Keratinocyte (primary cell): ENCODE data around the gene C1QL2. TPM values are rescaled to one million over a fixed set of nuclear protein-coding genes. Genes with fewer than 3 reads are reported as not detected.

Experiments
- DNase-seq: peaks from one replicate; pipeline ENCODE4 v3.0.0-alpha.2; 2011; ENCODE audit warnings: low read depth, missing footprints, low spot score
- FAIRE-seq: peaks from 2 replicates; lab custom pipeline; 2011; peaks lifted over from hg19 to GRCh38; lab: Jason Lieb, UNC
- H2AFZ ChIP-seq: 2 replicates; pipeline ENCODE4 v1.6.0; 2012; ENCODE audit warnings: low read length, control low read depth, inconsistent platforms; ENCODE audit not compliant: control insufficient read depth
- H3K27ac ChIP-seq: 2 replicates; pipeline ENCODE4 v1.5.1; 2011; ENCODE audit warnings: low read length; ENCODE audit not compliant: control insufficient read depth, insufficient read depth
- H3K27me3 ChIP-seq: 3 replicates; pipeline ENCODE4 v1.6.0; 2011; ENCODE audit warnings: low read length; ENCODE audit not compliant: control insufficient read depth, insufficient read depth; ENCODE audit errors: extremely low read depth
- H3K36me3 ChIP-seq, 2 experiments: 2 replicates in 1 of 2; 3 replicates in 1 of 2; pipeline ENCODE4 v1.5.1; 2011; ENCODE audit warnings: low read length in 2 of 2, mild to moderate bottlenecking in 1 of 2; ENCODE audit not compliant: control insufficient read depth in 2 of 2, insufficient read depth in 2 of 2; ENCODE audit errors: extremely low read depth in 1 of 2
- H3K4me1 ChIP-seq: 3 replicates; pipeline ENCODE4 v1.5.1; 2011; ENCODE audit warnings: low read length; ENCODE audit not compliant: control insufficient read depth, insufficient read depth; ENCODE audit errors: extremely low read depth
- H3K4me2 ChIP-seq: 3 replicates; pipeline ENCODE4 v1.6.0; 2011; ENCODE audit warnings: low read depth, low read length; ENCODE audit not compliant: control insufficient read depth, insufficient read depth; ENCODE audit errors: extremely low read depth
- H3K4me3 ChIP-seq, 3 experiments: fragments of 200-600 bp in 1 of 3; sonication (generic) in 1 of 3; 2 replicates in 2 of 3; 3 replicates in 1 of 3; pipeline ENCODE4 v1.5.1; 2011 to 2016; ENCODE audit warnings: low read length in 3 of 3, mild to moderate bottlenecking in 3 of 3, control low read depth in 2 of 3, inconsistent platforms in 1 of 3, low read depth in 1 of 3, mixed read lengths in 1 of 3, mixed run types in 1 of 3, moderate library complexity in 1 of 3; ENCODE audit not compliant: control insufficient read depth in 2 of 3, insufficient read depth in 2 of 3; ENCODE audit errors: extremely low read depth in 1 of 3
- H3K79me2 ChIP-seq: 2 replicates; pipeline ENCODE4 v1.6.0; 2012; ENCODE audit warnings: low read length; ENCODE audit not compliant: control insufficient read depth, insufficient read depth
- H3K9ac ChIP-seq: 3 replicates; pipeline ENCODE4 v1.6.0; 2011; ENCODE audit warnings: low read length; ENCODE audit not compliant: control insufficient read depth, insufficient read depth; ENCODE audit errors: extremely low read depth
- H3K9me1 ChIP-seq: 3 replicates; pipeline ENCODE4 v1.6.0; 2011; ENCODE audit warnings: low read length; ENCODE audit not compliant: control insufficient read depth, insufficient read depth; ENCODE audit errors: extremely low read depth
- H3K9me3 ChIP-seq: 2 replicates; pipeline ENCODE4 v1.5.1; 2012; ENCODE audit warnings: low read depth, low read length; ENCODE audit not compliant: control insufficient read depth
- H4K20me1 ChIP-seq: 3 replicates; pipeline ENCODE4 v1.6.0; 2011; ENCODE audit warnings: low read length; ENCODE audit not compliant: control insufficient read depth, insufficient read depth; ENCODE audit errors: extremely low read depth
- EZH2 ChIP-seq: IDR thresholded peaks from one replicate; pipeline ENCODE4 v1.6.1; 2012; ENCODE audit warnings: inconsistent platforms, mild to moderate bottlenecking, low read length, moderate library complexity
- dilution Hi-C: fragments of 300-500 bp; cut with MboI; formaldehyde crosslinking; loops from one replicate; pipeline ENCODE4 v1.7.0; 2020; ENCODE audit warnings: low sequenced_read_pairs; ENCODE audit not compliant: extremely low pct_ligation_motif_present
- polyA plus RNA-seq, 5 experiments: library from polyadenylated mRNA; depleted of rRNA in 3 of 5; stranded (reverse) in 3 of 5; stranded (forward) in 1 of 5; unstranded in 1 of 5; fragments of >200 nt; gene quantifications; 1 replicate in 1 of 5; 2 replicates in 3 of 5; 3 replicates in 1 of 5; pipeline versions ENCODE4 v1.2.1 to v1.2.3, GENCODE V29; 2011 to 2012; ENCODE audit warnings: missing spikeins in 2 of 5, low read depth in 1 of 5, low replicate concordance in 1 of 5
- TF ChIP-seq, protein P1 (sequence below), 3 experiments: IDR thresholded peaks in 1 of 3; conservative IDR thresholded peaks in 1 of 3; optimal IDR thresholded peaks in 1 of 3; 2 replicates in 2 of 3; 3 replicates in 1 of 3; pipeline versions ENCODE3 to v1.5.1; 2011; ENCODE audit warnings: low read length in 3 of 3, mild to moderate bottlenecking in 3 of 3, moderate library complexity in 2 of 3, control low read depth in 1 of 3, inconsistent platforms in 1 of 3; ENCODE audit not compliant: insufficient read depth in 2 of 3; ENCODE audit errors: extremely low read depth in 1 of 3

C1QL2 gene
- polyA plus RNA-seq, 1 donor (not counting 4 experiments of a cell fraction or from before 2014, with no cell fraction given): not detected

DNA sequence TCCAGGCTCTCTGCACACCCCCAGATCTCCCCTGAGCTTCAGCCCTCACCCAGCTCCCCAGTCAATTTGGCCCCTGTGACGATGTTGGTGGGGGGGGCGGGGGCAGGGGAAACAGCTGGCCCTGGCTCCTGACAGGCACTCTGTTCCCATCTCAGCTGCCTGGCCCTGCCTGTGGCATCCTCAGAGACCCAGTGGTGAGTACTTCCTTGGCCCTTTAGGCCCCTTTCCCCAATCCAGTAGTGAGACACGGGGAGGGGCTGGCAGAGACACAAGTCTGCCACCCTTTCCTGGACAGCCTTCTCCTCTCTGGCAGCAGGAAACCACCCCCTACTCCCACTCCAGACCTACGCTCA is 19.3 kb upstream of the C1QL2 start:
- TF ChIP-seq, protein P1, sequence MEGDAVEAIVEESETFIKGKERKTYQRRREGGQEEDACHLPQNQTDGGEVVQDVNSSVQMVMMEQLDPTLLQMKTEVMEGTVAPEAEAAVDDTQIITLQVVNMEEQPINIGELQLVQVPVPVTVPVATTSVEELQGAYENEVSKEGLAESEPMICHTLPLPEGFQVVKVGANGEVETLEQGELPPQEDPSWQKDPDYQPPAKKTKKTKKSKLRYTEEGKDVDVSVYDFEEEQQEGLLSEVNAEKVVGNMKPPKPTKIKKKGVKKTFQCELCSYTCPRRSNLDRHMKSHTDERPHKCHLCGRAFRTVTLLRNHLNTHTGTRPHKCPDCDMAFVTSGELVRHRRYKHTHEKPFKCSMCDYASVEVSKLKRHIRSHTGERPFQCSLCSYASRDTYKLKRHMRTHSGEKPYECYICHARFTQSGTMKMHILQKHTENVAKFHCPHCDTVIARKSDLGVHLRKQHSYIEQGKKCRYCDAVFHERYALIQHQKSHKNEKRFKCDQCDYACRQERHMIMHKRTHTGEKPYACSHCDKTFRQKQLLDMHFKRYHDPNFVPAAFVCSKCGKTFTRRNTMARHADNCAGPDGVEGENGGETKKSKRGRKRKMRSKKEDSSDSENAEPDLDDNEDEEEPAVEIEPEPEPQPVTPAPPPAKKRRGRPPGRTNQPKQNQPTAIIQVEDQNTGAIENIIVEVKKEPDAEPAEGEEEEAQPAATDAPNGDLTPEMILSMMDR (optimal IDR thresholded peaks at IDR 0.05 in 1 of 3, IDR thresholded peaks at IDR 0.05 in 1 of 3, conservative IDR thresholded peaks at IDR 0.05 in 1 of 3; ENCODE audit: extremely low read depth in 1 of 3, insufficient read depth in 2 of 3, low read length in 3 of 3): no peak
- TF ChIP-seq EZH2: no peak
- Histone ChIP-seq H3K4me1 (peaks cover 17% of the 10 kb centered on the region), H3K9ac (no peak overlapping the region), H2AFZ (no peak overlapping the region), H3K27me3 (no peaks in the 10 kb centered on the region), H4K20me1 (no peaks in the 10 kb centered on the region), H3K27ac (no peak overlapping the region), H3K9me3 (no peaks in the 10 kb centered on the region), H3K4me3 (no peak overlapping the region), H3K9me1 (no peaks in the 10 kb centered on the region), H3K36me3 (no peaks in the 10 kb centered on the region), H3K4me2 (no peak overlapping the region), H3K79me2 (no peaks in the 10 kb centered on the region)
- dilution Hi-C loops: no loop called here
- no peak for DNase-seq
- no peak for FAIRE-seq

DNA sequence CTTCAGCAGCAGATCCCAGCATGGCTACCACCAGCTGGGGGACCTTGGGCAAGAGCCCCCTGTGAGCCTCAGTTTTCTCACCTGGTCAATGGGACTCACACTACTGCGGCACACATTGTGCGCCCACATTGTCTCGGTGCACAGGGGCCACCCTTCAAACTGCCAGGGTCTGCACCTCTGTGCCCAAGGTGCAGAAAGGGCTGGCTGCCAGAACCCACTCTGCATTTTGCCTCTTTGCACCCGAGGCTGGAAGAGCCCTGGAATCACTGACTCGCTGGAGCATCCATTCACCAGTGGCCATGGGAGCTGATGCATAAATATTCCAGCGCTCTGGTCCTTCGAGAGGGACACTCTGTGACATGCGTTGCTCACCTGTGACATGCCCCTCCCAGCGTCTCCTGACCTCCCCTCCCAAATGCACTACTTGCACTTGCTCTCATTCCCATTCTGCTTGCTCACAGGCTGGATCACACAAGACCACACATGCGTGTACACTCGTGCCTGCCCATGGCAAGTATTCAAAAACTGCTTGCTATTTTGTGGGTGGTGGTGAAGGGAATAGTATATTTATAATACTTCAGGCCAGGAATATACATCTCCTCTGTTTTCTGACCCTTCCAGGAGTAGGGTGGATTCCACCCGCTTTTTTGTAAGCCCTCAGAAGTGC is 18.8 kb upstream of the C1QL2 start:
- no peak overlapping the region for H2AFZ ChIP-seq
- dilution Hi-C loops: no loop called here

More for the DNA sequence above, 18.8 kb upstream of the C1QL2 start:
- TF ChIP-seq EZH2: no peak
- TF ChIP-seq, protein P1 (optimal IDR thresholded peaks at IDR 0.05 in 1 of 3, IDR thresholded peaks at IDR 0.05 in 1 of 3, conservative IDR thresholded peaks at IDR 0.05 in 1 of 3; ENCODE audit: extremely low read depth in 1 of 3, insufficient read depth in 2 of 3, low read length in 3 of 3): no peak
- H3K27me3 ChIP-seq: no peaks in the 10 kb centered on the region
- DNase-seq (no peak), FAIRE-seq (no peak)
- no peak overlapping the region for H3K4me3 ChIP-seq
- no peaks in the 10 kb centered on the region for H4K20me1 ChIP-seq
- no peak overlapping the region for H3K27ac ChIP-seq
- no peaks in the 10 kb centered on the region for H3K9me1 ChIP-seq
- no peaks in the 10 kb centered on the region for H3K36me3 ChIP-seq
- H3K9me3 ChIP-seq: no peaks in the 10 kb centered on the region
- peaks cover 17% of the 10 kb centered on the region for H3K4me1 ChIP-seq
- no peak overlapping the region for H3K4me2 ChIP-seq
- no peaks in the 10 kb centered on the region for H3K79me2 ChIP-seq
- no peak overlapping the region for H3K9ac ChIP-seq
